Sciatic nerve (tissue), 2 donors: ENCODE results near the gene KIRREL2. TPM values are rescaled to one million over a fixed set of nuclear protein-coding genes. Genes with fewer than 3 reads are reported as not detected.

Experiments
- ATAC-seq: fragments of 200-7000 bp; cut with Tn5 transposase; one replicate; pipeline ENCODE4 v1.9.1; 2020; ENCODE audit warnings: mild to moderate bottlenecking, moderate library complexity
- DNase-seq: peaks from one replicate; pipeline ENCODE4 v3.0.0-alpha.2; 2020; ENCODE audit warnings: low spot score
- intact Hi-C: fragments of 100-400 bp; cut with DNase I; formaldehyde crosslinking; loops from one replicate; pipeline ENCODE4 v1.14.2; 2022
- total RNA-seq: library from RNA; stranded (reverse); fragmentation: NEBNext Ultra II Directional; extraction: Animal tissue kit (Norgen Biotek cat#: 25700); gene quantifications from one replicate; pipeline ENCODE4 v1.2.1, GENCODE V29; 2021
- donor health status: DM: no; HTN: no; CAD: no.
- donor health status: DM: no; HTN: no; CAD: no.

Gene KIRREL2
- total RNA-seq, 1 donor from 2014 or later, result 0.13 TPM

DNA sequence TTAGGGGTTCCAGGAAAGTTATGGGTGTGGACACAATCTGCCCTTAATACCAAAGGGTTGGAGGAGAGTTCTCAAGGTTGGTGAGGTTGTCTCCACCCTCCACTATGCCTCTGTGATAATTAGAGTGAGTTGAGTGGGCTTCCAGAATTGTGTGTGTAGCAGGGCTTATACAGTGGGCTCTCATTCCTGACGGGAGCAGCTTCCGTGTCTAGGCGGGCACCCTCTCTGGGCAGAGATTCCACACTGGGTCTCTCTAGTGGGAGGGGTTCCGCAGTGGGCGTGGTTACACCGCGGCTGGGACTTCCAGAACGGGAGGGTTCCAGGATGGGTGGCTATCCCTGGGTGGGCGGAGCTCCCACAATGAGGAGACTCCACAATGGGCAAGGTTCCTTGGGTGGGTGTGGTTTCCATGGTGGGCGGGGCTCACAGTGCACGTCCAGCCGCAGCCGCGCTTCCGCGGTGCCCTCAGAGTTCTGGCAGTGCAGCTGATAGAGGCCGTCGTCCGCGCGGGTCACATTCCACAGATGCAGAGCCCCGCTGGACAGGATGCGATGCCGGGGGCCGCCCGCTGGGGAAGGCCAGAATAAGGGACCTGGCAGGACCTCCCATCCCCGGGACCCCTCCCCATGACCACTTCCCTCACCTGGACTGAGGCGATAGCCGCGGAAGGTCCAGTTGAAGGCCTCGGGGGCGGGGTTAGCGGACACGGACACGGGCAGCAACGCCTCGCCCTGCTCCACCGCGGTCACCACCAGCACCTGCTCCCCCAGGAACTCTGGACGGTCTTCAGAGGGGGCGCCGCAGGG lies 12.8 kb upstream of the KIRREL2 start:
- intact Hi-C loops, result no loop called here
- ATAC-seq (no peak), DNase-seq (no peak)

DNA sequence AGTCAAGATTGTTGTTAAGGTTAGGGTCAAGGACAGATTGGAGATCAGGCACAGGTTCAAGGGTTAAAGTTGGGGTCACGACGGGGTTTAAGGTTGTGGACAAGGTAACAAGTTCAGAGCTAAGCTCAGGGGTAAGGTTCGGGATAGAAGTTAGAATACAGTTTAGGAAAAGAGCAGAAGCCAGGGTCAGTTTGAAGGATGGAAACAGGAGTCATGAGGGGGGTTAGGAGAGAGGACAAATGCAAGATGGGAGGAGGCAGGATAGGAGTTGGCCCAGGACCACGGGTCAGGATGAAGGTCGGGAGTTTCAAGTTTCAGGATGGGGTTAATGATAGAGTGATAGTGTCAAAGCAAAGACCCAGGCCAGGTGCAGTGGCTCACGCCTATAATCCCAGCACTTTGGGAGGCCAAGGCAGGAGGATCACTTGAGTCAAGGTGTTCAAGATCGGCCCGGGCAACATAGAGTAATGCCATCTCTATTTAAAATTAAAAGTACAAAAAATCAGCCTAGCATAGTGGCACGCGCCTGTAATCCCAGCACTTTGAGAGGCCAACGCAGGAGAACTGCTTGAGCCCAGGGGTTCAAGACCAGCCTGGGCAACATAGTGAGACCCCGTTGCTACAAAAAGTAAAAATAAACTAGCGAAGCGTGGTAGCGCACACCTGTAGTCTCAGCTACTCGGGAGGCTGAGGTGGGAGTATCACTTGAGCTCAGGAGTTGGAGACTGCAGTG lies 12.1 kb upstream of the KIRREL2 start:
- DNase-seq, result no peak
- ATAC-seq, result no peak
- intact Hi-C loops, result no loop called here

DNA sequence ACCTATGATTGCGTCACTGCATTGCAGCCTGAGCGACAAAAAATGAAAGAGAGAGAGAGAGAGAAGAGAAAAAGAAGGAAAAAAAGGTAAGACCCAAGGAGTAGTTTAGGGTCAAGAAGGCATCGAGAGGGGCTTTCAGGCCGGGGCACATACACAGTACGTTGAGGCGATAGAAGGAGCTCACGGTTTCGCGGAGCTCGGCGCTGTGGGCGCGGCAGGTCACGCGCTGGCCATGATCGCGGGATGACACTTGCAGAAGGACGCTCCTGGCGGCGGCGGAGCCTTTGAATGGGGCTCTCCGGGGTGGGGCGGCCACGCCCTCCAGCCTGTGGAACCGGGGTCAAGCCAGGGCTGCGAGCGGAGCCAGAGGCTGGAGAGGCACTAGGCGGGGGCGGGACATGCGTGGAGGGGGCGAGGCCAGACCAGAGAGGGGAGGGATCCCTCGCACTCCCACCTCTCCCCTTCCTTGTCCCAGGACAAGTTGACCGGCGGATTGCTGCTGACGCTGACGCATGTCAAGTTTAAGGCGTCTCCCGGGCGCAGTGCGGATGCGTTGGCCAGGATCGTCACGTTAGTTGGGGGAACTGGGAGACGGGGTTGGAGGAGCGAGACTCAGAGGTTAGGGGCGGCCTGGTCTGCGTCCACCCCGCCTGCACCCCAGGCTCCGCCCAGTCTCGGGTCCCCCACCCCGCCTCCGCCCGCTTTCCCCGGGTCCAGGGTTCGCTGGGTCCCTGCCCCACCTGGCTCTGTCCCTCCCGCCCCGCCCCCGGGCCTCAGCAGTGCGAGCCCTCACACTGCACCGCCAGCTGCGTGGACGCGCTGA lies 11.3 kb upstream of the KIRREL2 start:
- intact Hi-C loops, result no loop called here
- DNase-seq (no peak), ATAC-seq (no peak)

DNA sequence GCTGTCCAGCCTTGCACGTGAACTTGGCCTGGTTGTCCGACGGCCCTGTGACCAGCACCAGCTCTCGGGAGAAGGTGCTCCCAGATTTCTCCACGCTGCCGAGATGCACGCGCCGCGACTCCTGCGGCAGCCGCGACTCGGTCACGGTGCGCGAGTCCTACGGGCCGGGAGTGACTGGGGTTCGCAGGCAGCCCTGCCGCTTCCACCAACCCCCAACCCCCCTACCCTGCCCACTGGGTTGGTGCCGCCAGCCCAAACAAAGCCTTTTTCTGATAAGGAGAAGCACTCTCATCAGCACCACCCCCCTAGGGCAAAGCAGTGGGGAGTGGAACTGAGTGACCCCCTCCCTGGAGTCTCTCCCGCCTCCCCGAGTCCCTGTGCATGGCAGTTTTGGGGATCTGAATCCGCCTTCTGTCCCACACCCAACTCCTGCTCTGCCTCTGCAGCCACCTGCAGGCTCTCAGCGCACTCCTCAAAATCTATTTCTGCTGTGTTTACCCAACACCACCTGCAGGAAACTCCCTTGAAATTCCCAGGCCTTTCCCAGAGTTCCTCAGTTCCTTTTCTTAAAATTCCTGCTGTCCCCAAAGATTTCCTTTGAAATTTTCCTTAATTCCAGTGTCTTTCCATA lies 10.6 kb upstream of the KIRREL2 start:
- DNase-seq (no peak), ATAC-seq (no peak)
- intact Hi-C loops, result no loop called here

DNA sequence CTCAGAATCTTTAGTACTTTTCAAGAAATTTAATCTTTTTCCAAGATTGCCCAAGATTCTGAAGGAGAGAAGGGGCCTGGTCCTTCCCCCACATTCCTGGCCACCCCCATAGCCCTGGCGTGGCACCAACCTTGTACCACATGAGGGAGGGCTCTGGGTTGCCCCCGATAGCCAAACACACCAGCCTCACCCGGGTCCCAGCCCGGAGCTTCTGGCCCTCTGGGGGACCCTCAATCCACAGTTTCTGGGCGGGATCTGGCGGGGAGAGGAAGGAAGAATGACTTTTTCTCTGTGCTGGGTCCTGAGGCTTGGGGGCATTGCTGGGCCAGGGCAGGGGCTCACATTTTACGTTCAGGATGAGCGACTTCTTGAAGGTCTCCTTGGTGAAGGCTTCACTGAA lies 8.8 kb upstream of the KIRREL2 start:
- ATAC-seq (no peak), DNase-seq (no peak)
- intact Hi-C loops, result no loop called here

DNA sequence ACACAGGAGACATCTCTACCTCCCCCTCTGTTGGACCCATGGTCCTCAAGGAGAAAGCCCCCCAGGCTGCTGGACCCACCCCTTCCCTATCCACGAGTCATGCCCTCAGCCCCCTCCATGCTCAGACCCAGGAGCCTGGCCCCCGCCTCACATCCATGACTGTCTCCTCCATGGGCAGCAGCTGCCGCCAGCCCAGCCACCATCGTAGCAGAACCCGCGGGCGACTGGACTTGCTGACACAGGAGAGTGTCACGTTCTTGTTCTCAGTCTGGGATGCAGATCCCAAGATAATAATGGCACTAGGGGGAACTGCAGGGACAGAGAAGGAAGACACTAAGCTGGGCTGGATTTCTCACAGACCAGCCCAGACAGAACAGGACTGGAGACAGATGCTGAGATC lies 8.2 kb upstream of the KIRREL2 start:
- intact Hi-C loops, result no loop called here
- DNase-seq, result no peak
- ATAC-seq, result no peak

DNA sequence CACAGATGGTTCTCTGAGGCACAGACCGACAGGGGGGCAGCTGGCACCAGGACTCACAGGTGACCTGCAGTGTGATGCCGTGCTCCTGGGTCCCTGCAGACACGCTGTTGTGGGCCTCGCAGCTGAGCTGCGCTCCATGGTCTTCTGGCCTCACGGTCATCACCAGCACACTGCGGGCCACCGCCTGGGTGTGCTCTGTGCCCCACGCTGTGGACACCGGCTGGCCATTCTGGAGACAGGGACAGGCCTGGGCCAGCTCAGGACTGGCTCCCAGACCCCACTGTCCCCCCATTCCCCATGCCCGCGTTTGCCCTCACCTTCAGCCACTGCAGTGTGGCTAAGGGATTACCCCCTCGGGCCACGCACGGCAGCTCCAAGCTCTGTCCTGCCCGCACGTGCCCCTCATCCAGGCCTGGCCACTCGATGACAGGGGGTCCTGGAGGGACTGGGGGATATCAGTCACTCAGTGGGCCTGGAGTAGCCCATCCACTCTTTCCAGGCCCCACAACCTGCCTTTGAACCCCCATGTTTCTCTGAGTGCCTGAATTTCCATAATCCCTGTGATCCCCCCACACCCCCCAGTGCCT lies 7.7 kb upstream of the KIRREL2 start:
- intact Hi-C loops, result no loop called here
- DNase-seq (no peak), ATAC-seq (no peak)

DNA sequence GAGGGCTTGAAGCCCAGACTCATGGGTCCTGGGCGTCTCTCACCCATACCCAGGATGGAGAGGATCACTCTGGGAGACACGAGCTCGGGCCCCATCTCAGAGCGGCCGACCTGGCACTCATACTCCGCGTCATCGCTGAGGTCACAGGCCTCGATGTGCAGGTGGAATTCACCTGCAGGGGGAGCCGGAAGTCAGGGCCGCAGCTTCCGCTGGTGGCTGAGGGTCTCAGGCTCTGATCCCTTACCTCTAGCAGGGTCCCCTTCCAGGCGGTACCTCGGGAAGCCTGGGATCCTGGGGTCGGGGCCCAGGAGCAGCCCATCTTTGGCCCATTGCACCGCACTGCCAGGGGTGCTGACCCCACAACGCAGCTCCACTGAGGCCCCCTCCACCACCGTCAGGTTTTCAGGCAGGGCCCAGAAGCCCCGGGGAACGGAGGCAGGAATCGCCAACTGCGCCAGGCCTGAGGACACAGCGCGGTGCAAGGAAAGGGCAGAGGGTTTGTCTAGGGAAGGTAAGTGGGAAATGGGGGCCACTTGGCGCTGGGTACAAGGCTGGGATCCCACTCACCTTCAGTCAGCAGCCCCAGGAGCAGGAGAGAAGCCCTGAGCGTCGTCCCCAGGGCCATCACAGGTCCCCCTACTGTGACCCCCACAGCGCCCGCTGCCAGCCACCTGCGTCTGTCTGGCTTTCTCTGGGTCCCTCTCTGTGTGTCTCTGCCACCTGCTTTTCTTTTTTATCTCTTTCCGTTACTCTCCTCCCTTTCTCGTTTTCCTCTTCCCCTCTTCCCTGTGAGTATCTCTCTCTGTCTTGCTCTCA lies 5.3 kb upstream of the KIRREL2 start:
- intact Hi-C loops, result no loop called here
- no peak for ATAC-seq

DNA sequence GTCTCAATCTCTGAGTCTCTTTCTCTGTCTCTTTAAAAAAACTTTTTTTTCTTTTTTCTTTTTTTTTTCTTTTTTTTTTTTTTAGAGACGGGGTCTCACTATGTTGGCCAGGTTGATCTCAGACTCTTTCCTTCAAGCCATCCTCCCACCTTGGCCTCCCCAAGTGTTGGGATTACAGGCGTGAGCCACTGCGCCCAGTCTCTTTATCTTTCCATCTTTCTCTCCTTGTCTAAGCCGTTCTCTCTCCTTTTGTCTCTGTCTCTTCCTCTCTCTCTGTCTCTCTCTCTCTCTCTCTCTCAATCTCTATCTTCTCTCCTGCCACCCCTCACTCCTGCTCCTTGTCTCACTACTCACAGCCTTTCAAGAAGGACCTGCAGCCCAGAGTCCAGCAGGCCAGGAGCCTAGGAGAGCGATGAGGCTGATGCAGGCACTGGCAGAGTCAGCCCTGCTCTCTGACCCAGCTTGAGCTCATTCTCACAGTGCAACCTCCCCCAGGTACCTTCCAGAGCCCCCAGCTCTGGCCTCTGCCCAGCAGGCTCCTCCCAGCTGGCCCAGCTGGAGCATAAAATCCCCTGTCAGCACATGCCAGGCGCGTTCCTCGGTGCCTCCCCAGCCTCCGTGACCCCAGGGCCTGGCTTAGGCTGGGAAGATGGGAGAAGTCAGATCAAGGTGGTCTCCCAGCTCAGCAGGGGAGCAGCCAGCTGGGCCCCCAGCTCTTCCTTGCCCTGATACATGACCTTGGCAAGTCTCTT lies 4.5 kb upstream of the KIRREL2 start, which contains the start of gene NPHS1:
Gene NPHS1 (minus strand): TSS at position 476 of the 752 bp plus-strand sequence. CDS start 667 bp downstream, outside the sequence.
- DNase-seq, result no peak
- ATAC-seq, result no peak
- intact Hi-C loops, result no loop called here

More for the DNA sequence above, 5.3 kb upstream of the KIRREL2 start:
- DNase-seq, result no peak

DNA sequence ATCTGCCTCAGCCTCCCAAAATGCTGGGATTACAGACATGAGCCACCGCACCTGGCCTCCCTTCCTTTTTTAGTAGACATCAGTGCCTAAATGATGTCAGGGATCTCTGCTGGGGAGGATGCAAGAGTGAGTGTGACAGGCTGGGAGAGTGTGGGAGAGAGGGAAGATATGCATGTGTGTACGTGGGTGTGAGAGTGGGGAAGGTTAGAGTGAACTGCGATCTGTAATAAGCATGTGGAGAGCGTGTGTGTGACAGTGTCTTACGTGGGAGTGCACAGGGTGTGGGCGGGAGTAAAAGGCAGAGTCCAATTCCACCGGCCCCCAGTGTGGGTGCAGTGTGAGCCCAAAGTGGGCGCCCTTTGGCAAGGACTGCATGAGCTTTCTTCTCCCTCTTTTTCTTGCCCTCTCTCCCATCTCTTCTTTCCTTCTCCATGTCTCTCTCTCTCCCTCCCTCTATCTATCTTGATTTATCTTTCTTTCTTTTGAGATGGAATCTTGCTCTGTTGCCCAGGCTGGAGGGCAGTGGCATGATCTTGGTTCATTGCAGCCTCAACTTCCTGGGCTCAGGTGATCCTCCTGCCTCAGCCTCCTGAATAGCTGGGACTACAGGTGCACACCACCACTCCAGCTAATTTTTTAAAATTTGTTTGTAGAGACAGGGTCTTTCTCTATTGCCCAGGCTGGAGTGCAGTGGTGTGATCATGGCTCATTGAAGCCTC lies 3.5 kb upstream of the KIRREL2 start:
- DNase-seq (no peak), ATAC-seq (no peak)
- intact Hi-C loops, result no loop called here

DNA sequence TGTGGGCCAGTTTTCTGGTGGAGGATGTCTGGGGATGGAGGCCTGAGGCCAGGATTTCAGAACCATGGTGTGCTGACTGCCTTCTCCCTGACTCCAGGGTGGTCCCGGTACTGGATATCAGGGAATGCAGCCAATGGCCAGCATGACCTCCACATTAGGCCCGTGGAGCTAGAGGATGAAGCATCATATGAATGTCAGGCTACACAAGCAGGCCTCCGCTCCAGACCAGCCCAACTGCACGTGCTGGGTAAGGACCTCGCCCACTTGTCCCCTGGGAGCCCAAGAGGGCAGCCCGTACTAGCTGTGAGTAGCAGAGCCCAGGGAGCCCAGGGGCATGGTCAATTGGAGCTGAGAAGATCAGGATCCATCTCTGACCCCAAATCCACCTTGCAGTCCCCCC lies 1.6 kb downstream of the KIRREL2 start:
- DNase-seq (no peak), ATAC-seq (no peak)
- intact Hi-C loops, result no loop called here

DNA sequence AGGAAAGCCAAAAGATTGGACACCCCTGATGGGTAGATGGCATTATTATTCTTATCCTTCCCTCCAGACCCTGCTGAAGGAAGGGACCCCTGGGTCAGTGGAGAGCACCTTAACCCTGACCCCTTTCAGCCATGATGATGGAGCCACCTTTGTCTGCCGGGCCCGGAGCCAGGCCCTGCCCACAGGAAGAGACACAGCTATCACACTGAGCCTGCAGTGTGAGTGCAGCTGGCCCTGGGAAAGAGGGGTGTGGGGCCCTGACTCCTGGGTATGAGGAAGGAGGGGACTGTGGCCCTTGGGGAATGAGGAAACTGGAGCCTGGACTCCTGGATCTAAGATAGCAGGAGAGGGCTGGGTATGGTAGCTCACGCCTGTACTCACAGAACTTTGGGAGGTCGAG lies 2.7 kb downstream of the KIRREL2 start:
- ATAC-seq (no peak), DNase-seq (no peak)
- intact Hi-C loops, result no loop called here

DNA sequence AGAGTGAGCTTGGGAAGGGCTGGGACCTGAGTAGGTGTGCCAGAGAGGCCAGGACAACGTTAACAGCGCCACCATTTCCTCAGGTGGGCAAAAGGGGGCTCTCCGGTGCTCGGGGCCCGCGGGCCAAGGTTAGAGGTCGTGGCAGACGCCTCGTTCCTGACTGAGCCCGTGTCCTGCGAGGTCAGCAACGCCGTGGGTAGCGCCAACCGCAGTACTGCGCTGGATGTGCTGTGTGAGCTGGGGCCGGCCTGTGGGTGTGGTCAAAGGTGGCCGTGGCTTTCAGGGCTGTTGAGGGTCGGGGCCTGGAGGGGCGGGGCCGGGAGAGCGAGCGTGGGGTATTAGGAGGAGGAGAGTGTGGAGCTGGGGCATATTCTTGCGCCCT lies 3.7 kb downstream of the KIRREL2 start:
- intact Hi-C loops, result no loop called here
- DNase-seq, result no peak
- ATAC-seq, result no peak

DNA sequence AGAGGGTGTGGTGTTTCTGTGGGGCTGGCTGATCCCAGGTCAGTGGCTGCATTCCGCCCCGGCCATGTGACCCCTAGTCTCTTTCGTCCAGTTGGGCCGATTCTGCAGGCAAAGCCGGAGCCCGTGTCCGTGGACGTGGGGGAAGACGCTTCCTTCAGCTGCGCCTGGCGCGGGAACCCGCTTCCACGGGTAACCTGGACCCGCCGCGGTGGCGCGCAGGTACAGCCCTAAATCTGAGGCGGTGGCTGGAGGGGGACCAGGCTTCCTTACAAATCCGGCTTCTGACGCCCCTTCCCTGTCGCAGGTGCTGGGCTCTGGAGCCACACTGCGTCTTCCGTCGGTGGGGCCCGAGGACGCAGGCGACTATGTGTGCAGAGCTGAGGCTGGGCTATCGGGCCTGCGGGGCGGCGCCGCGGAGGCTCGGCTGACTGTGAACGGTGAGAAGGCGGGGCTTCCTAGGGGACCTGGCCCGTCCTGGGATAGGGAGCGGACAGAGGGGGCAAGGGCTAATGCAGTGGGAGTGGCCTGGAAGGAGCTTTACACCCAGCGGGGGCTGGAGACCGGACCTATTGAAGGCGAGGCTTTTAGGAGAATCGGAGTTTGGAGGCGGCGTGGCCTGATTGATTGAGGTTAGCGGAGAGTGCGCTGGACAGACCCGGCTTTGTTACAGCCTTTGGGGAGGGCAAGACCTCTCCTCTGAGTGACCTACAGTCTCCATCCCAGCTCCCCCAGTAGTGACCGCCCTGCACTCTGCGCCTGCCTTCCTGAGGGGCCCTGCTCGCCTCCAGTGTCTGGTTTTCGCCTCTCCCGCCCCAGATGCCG lies 4.3 kb downstream of the KIRREL2 start:
- intact Hi-C loops, result no loop called here
- ATAC-seq (no peak), DNase-seq (no peak)

DNA sequence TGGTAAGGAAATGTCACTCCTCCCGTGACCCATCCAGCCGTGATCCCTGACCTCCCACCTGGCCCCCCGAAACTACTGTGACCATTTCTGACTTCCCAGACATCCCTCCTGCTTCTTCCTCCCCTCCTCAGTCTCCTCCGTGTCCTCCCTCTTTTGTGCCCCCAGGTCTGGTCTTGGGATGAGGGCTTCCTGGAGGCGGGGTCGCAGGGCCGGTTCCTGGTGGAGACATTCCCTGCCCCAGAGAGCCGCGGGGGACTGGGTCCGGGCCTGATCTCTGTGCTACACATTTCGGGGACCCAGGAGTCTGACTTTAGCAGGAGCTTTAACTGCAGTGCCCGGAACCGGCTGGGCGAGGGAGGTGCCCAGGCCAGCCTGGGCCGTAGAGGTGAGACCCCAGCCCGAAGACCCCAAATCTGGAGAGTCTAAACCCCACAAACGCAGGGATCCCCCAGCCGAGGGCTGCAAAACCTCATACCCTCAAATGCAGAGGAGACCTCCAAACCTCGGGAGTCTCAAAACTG lies 5.0 kb downstream of the KIRREL2 start:
- DNase-seq, result no peak
- intact Hi-C loops, result no loop called here
- ATAC-seq, result no peak

DNA sequence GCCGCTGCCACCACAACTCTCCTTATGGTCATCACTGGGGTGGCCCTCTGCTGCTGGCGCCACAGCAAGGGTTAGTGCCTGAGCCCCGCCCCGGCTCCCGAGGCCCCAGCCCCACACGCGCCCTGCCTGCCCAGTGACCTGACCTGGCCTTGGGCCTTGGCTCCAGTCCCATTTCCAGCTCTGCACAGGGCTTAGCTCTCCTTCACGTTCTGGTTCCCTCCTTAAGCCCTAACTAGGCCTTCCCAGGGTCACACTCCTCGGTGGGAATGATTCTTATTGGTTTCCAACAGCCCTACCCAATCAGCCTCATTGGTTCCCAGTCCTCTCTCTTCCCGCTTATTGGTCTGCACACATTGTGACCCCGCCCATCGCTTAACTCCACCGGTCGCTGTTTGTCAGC lies 5.8 kb downstream of the KIRREL2 start:
- ATAC-seq, result no peak
- intact Hi-C loops, result no loop called here
- no peak for DNase-seq
